Hepatocyte (in vitro differentiated cells): ENCODE results near the gene ELL. TPM values are rescaled to one million over a fixed set of nuclear protein-coding genes. Genes with fewer than 3 reads are reported as not detected.
"Not testable (repeated sequence)": the region's sequence is repeated elsewhere in the genome, so short reads cannot be mapped to it uniquely, and the experiment has no call there.

Source experiments
- DNase-seq: peaks from one replicate; pipeline ENCODE4 v3.0.0-alpha.2; 2016; ENCODE audit warnings: low spot score
- H2AFZ ChIP-seq: fragments of 200-600 bp; sonication (generic); 2 replicates; pipeline ENCODE4 v1.6.0; 2016; ENCODE audit warnings: antibody characterized with exemption, mild to moderate bottlenecking
- H3K27ac ChIP-seq: fragments of 200-600 bp; sonication (generic); 2 replicates; pipeline ENCODE4 v1.5.1; 2016; ENCODE audit warnings: mild to moderate bottlenecking
- H3K27me3 ChIP-seq: fragments of 200-600 bp; sonication (generic); 2 replicates; pipeline ENCODE4 v1.6.1; 2016
- H3K36me3 ChIP-seq: fragments of 200-600 bp; sonication (generic); replicated peaks from 2 replicates; pipeline ENCODE4 v1.5.1; 2016; ENCODE audit warnings: low read depth; ENCODE audit not compliant: insufficient read depth
- H3K4me1 ChIP-seq: fragments of 200-600 bp; sonication (generic); 2 replicates; pipeline ENCODE4 v1.5.1; 2016; ENCODE audit warnings: mild to moderate bottlenecking, moderate library complexity; ENCODE audit not compliant: insufficient read depth
- H3K4me2 ChIP-seq: fragments of 200-600 bp; sonication (generic); 2 replicates; pipeline ENCODE4 v1.6.0; 2016
- H3K4me3 ChIP-seq: fragments of 200-600 bp; sonication (generic); 2 replicates; pipeline ENCODE4 v1.5.1; 2016; ENCODE audit warnings: mild to moderate bottlenecking
- H3K79me2 ChIP-seq: fragments of 200-600 bp; sonication (generic); 2 replicates; pipeline ENCODE4 v1.6.0; 2017; ENCODE audit warnings: mild to moderate bottlenecking
- H3K9me2 ChIP-seq: fragments of 200-600 bp; sonication (generic); replicated peaks from 2 replicates; pipeline ENCODE4 v1.6.0; 2017; ENCODE audit warnings: mild to moderate bottlenecking; ENCODE audit not compliant: insufficient read depth
- H3K9me3 ChIP-seq: fragments of 200-600 bp; sonication (generic); 2 replicates; pipeline ENCODE4 v1.5.1; 2016; ENCODE audit warnings: low read depth, mild to moderate bottlenecking
- H4K20me1 ChIP-seq: fragments of 200-600 bp; sonication (generic); 2 replicates; pipeline ENCODE4 v1.6.0; 2016; ENCODE audit warnings: mild to moderate bottlenecking; ENCODE audit not compliant: insufficient read depth, poor library complexity, severe bottlenecking
- EZH2 ChIP-seq: fragments of 200-600 bp; sonication (generic); IDR thresholded peaks from 2 replicates; pipeline ENCODE4 v1.6.1; 2016; ENCODE audit warnings: antibody characterized with exemption, mild to moderate bottlenecking, borderline replicate concordance
- EZH2phosphoT487 ChIP-seq: fragments of 200-600 bp; sonication (generic); IDR thresholded peaks from one replicate; pipeline ENCODE4 v1.6.1; 2018; ENCODE audit warnings: antibody characterized with exemption, mild to moderate bottlenecking, low read depth, moderate library complexity; ENCODE audit not compliant: unreplicated experiment, severe bottlenecking
- WGBS: methylation state at CpG from one replicate; pipeline ENCODE4 v1.1.6; 2016; ENCODE audit warnings: low lambda C conversion rate; ENCODE audit errors: missing lambda C conversion rate; 5-methylcytosine and 5-hydroxymethylcytosine counted together
- polyA plus RNA-seq: library from polyadenylated mRNA; unstranded; fragments of >200 nt; fragmentation: Nextera tagmentation; extraction: Ambion mirVana; gene quantifications from 2 replicates; pipeline ENCODE4 v1.2.1, GENCODE V29; 2016
- total RNA-seq: library from RNA; depleted of rRNA; stranded (reverse); fragments of >200 nt; gene quantifications from 2 replicates; pipeline ENCODE4 v1.2.3, GENCODE V29; 2014
- TF ChIP-seq, protein P1 (sequence below): fragments of 200-600 bp; sonication (generic); IDR thresholded peaks from 2 replicates; pipeline ENCODE4 v1.5.1; 2016; ENCODE audit warnings: antibody characterized with exemption, mild to moderate bottlenecking; ENCODE audit not compliant: poor library complexity

ELL gene
- total and polyA plus RNA-seq, 2 experiments from 2014 or later = 11.0 to 15.0 TPM

- H3K4me2 ChIP-seq = no peak overlapping the region
- H3K27ac ChIP-seq = no peak overlapping the region
- no peaks in the 10 kb centered on the region for H3K4me1 ChIP-seq
- no peaks in the 10 kb centered on the region for H3K9me3 ChIP-seq
- TF ChIP-seq, protein P1, sequence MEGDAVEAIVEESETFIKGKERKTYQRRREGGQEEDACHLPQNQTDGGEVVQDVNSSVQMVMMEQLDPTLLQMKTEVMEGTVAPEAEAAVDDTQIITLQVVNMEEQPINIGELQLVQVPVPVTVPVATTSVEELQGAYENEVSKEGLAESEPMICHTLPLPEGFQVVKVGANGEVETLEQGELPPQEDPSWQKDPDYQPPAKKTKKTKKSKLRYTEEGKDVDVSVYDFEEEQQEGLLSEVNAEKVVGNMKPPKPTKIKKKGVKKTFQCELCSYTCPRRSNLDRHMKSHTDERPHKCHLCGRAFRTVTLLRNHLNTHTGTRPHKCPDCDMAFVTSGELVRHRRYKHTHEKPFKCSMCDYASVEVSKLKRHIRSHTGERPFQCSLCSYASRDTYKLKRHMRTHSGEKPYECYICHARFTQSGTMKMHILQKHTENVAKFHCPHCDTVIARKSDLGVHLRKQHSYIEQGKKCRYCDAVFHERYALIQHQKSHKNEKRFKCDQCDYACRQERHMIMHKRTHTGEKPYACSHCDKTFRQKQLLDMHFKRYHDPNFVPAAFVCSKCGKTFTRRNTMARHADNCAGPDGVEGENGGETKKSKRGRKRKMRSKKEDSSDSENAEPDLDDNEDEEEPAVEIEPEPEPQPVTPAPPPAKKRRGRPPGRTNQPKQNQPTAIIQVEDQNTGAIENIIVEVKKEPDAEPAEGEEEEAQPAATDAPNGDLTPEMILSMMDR = no peak
- TF ChIP-seq EZH2 (no peak), EZH2phosphoT487 (no peak)
- no peaks in the 10 kb centered on the region for H3K9me2 ChIP-seq
- H3K79me2 ChIP-seq = peaks cover 4% of the 10 kb centered on the region
- no peak for DNase-seq
- 89% methylated on average over 9 of the region's 9 CpGs for WGBS
- H2AFZ ChIP-seq = no peak overlapping the region
- no peak overlapping the region for H3K4me3 ChIP-seq
- no peaks in the 10 kb centered on the region for H3K27me3 ChIP-seq
- no peaks in the 10 kb centered on the region for H4K20me1 ChIP-seq
- H3K36me3 ChIP-seq = no peaks in the 10 kb centered on the region
Observed at GRCh38 chr19:18526316-18526715, 4.4 kb upstream of the ELL start.

GRCh38 chr19:18523841-18524240 is 2.0 kb upstream of the ELL start:
- no peak overlapping the region for H3K4me2 ChIP-seq
- WGBS = 88% methylated on average over 9 of the region's 9 CpGs
- no peaks in the 10 kb centered on the region for H3K9me3 ChIP-seq
- H3K79me2 ChIP-seq = peaks cover 18% of the 10 kb centered on the region
- H2AFZ ChIP-seq = no peak overlapping the region
- no peak overlapping the region for H3K27ac ChIP-seq
- H3K9me2 ChIP-seq = no peaks in the 10 kb centered on the region
- DNase-seq = no peak
- no peak overlapping the region for H3K4me3 ChIP-seq
- no peaks in the 10 kb centered on the region for H3K27me3 ChIP-seq
- TF ChIP-seq EZH2 = no peak
- no peak for TF ChIP-seq EZH2phosphoT487
- TF ChIP-seq, protein P1 = no peak
- no peaks in the 10 kb centered on the region for H3K36me3 ChIP-seq
- peaks cover 11% of the 10 kb centered on the region for H3K4me1 ChIP-seq
- no peaks in the 10 kb centered on the region for H4K20me1 ChIP-seq

GRCh38 chr19:18522862-18523440 is 1.1 kb upstream of the ELL start:
- Histone ChIP-seq H3K27ac (peak overlapping the region; percentile 51), H2AFZ (peak overlapping the region; percentile 23), H3K4me2 (peak overlapping the region; percentile 67), H3K4me1 (peaks cover 18% of the 10 kb centered on the region), H3K79me2 (peaks cover 27% of the 10 kb centered on the region)
- not testable (repeated sequence) for H4K20me1 ChIP-seq, H3K9me2 ChIP-seq, H3K4me3 ChIP-seq, H3K36me3 ChIP-seq, H3K27me3 ChIP-seq, DNase-seq, H3K9me3 ChIP-seq
- WGBS = 87% methylated on average over 19 of the region's 19 CpGs

DNA sequence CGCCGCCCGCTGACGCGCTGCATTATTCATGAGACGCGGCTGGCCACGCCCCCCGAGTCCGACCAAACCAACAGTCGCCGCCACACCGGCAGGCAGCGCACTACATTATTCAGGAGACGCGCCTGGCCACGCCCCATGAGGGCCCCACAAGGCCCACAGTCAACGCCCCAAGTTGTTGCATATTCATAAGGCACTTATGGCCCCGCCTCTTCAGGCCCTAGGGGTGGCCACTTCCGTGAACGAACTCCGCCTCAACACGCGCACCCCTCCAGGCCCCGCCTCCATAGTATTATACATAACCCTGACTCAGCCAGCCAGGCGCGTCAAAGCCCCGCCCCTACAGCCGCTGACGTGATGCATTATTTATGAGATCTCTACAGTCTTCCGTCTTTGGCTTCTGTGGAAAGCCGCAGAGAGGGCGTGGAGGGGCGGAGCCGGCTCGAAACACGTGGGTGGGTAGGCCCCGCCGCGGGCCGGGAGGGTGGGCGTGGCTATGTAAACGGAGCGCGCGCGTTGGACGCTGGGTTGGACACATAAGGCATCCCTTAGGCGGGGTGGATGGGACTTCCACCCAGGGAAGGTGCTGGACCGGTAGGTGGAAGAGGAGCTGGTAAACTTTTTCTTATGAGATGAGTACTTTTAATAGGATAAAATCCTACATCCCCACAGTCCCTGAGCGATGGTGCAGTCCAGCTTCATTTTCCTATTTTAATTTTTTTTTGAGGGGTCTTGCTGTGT is 423 bp upstream of the ELL start:
- Histone ChIP-seq H2AFZ (peak overlapping the region; percentile 23), H3K4me1 (peaks cover 18% of the 10 kb centered on the region), H3K27ac (peak overlapping the region; percentile 51), H3K4me2 (peak overlapping the region; percentile 67), H3K27me3 (no peaks in the 10 kb centered on the region), H3K9me2 (no peaks in the 10 kb centered on the region), H3K9me3 (no peaks in the 10 kb centered on the region), H3K36me3 (no peaks in the 10 kb centered on the region), H4K20me1 (peaks cover 8% of the 10 kb centered on the region), H3K79me2 (peaks cover 33% of the 10 kb centered on the region), H3K4me3 (no peak overlapping the region)
- peak; percentile 100 for DNase-seq
- TF ChIP-seq EZH2phosphoT487 (no peak), EZH2 (no peak)
- TF ChIP-seq, protein P1 = no peak
- 2% methylated on average over 50 of the region's 51 CpGs for WGBS
